ENCODE measurements around the gene BMAL1. TPM values are rescaled to one million over a fixed set of nuclear protein-coding genes. Genes with fewer than 3 reads are reported as not detected.
A peak's percentile ranks its signal among the peaks of the same experiment; 100 is the strongest.

The BMAL1 gene
- total RNA-seq, 3 donors from 2014 or later (not counting 1 experiment from before 2014, with no cell fraction given), result 142 to 162 (median 145) TPM

- DNase-seq (no peak), ATAC-seq (peak in 1 of 3 donors; percentile 30)
- no peaks in the 10 kb centered on the region for H3K36me3 Mint-ChIP-seq
- Histone ChIP-seq H3K4me1 (ENCODE audit: control insufficient read depth, insufficient read depth, low read length) (no peaks in the 10 kb centered on the region), H3K9me3 (ENCODE audit: control insufficient read depth, insufficient read depth, low read length) (no peaks in the 10 kb centered on the region), H3K4me3 (ENCODE audit: low read length) (no peak overlapping the region), H3K27me3 (ENCODE audit: control insufficient read depth, insufficient read depth, low read length) (peaks cover 7% of the 10 kb centered on the region), H3K27ac (ENCODE audit: low read length) (no peak overlapping the region), H3K36me3 (ENCODE audit: control insufficient read depth, insufficient read depth, low read length) (no peaks in the 10 kb centered on the region)
- peaks cover 0 to 5% of the 10 kb centered on the region in 2 donors for H3K4me1 Mint-ChIP-seq
- intact Hi-C loops (cut with micrococcal nuclease), result no loop called here
- TF ChIP-seq CTCF (IDR thresholded peaks at IDR 0.05), result no peak
- peaks cover 26 to 32% of the 10 kb centered on the region in 2 donors for H3K27me3 Mint-ChIP-seq (ENCODE audit: low read depth in 2 of 2)
- no peak overlapping the region for H3K27ac Mint-ChIP-seq
- WGBS (ENCODE audit: insufficient coverage), result 84% methylated on average over 16 of the region's 16 CpGs
- H3K4me3 Mint-ChIP-seq, result no peak overlapping the region
- H3K9me3 Mint-ChIP-seq, result no peaks in the 10 kb centered on the region
These were observed 16.5 kb upstream of the BMAL1 start for GRCh38 chr11:13260963-13261588.

GRCh38 chr11:13261591-13262061, 16.0 kb upstream of the BMAL1 start:
- no peaks in the 10 kb centered on the region for H3K36me3 ChIP-seq (ENCODE audit: control insufficient read depth, insufficient read depth, low read length)
- H3K9me3 ChIP-seq (ENCODE audit: control insufficient read depth, insufficient read depth, low read length), result no peaks in the 10 kb centered on the region
- H3K4me3 Mint-ChIP-seq, result no peak overlapping the region
- peaks cover 0 to 5% of the 10 kb centered on the region in 2 donors for H3K4me1 Mint-ChIP-seq
- ATAC-seq, result no peak
- DNase-seq, result no peak
- TF ChIP-seq CTCF (IDR thresholded peaks at IDR 0.05), result no peak
- H3K27me3 Mint-ChIP-seq (ENCODE audit: low read depth in 2 of 2), result peaks cover 26 to 38% of the 10 kb centered on the region in 2 donors
- H3K4me1 ChIP-seq (ENCODE audit: control insufficient read depth, insufficient read depth, low read length), result no peaks in the 10 kb centered on the region
- H3K27ac Mint-ChIP-seq, result no peak overlapping the region
- peaks cover 7% of the 10 kb centered on the region for H3K27me3 ChIP-seq (ENCODE audit: control insufficient read depth, insufficient read depth, low read length)
- H3K9me3 Mint-ChIP-seq, result no peaks in the 10 kb centered on the region
- H3K4me3 ChIP-seq (ENCODE audit: low read length), result no peak overlapping the region
- no peaks in the 10 kb centered on the region for H3K36me3 Mint-ChIP-seq
- H3K27ac ChIP-seq (ENCODE audit: low read length), result no peak overlapping the region
- WGBS (ENCODE audit: insufficient coverage), result 75% methylated on average over 7 of the region's 8 CpGs
- intact Hi-C loops (cut with micrococcal nuclease), result no loop called here

GRCh38 chr11:13262096-13262495, 15.5 kb upstream of the BMAL1 start:
- peaks cover 0 to 5% of the 10 kb centered on the region in 2 donors for H3K4me1 Mint-ChIP-seq
- H3K4me3 ChIP-seq (ENCODE audit: low read length), result no peak overlapping the region
- H3K27ac ChIP-seq (ENCODE audit: low read length), result no peak overlapping the region

More at GRCh38 chr11:13262096-13262495, 15.5 kb upstream of the BMAL1 start:
- Histone ChIP-seq H3K27me3 (ENCODE audit: control insufficient read depth, insufficient read depth, low read length) (peaks cover 7% of the 10 kb centered on the region), H3K36me3 (ENCODE audit: control insufficient read depth, insufficient read depth, low read length) (no peaks in the 10 kb centered on the region), H3K4me1 (ENCODE audit: control insufficient read depth, insufficient read depth, low read length) (no peaks in the 10 kb centered on the region), H3K9me3 (ENCODE audit: control insufficient read depth, insufficient read depth, low read length) (no peaks in the 10 kb centered on the region)
- Mint-ChIP-seq H3K4me3 (no peak overlapping the region), H3K9me3 (no peaks in the 10 kb centered on the region), H3K27me3 (ENCODE audit: low read depth in 2 of 2) (peaks cover 24 to 39% of the 10 kb centered on the region in 2 donors), H3K27ac (no peak overlapping the region), H3K36me3 (no peaks in the 10 kb centered on the region)
- ATAC-seq (no peak), DNase-seq (no peak)
- WGBS (ENCODE audit: insufficient coverage), result 98% methylated on average over 3 of the region's 3 CpGs
- no peak for TF ChIP-seq CTCF (IDR thresholded peaks at IDR 0.05)
- intact Hi-C loops (cut with micrococcal nuclease), result no loop called here

Data from natural killer cell (primary cell).